GM12873 (cell line): ENCODE measurements around the gene SERPINE2.

Source experiments
- TF ChIP-seq, protein P1 (sequence below): IDR thresholded peaks from 2 replicates; pipeline ENCODE4 v1.5.1; 2012; ENCODE audit warnings: low read depth, mild to moderate bottlenecking, moderate library complexity, low read length, control low read depth; ENCODE audit not compliant: insufficient read depth; ENCODE audit errors: missing control alignments

SERPINE2 gene

DNA sequence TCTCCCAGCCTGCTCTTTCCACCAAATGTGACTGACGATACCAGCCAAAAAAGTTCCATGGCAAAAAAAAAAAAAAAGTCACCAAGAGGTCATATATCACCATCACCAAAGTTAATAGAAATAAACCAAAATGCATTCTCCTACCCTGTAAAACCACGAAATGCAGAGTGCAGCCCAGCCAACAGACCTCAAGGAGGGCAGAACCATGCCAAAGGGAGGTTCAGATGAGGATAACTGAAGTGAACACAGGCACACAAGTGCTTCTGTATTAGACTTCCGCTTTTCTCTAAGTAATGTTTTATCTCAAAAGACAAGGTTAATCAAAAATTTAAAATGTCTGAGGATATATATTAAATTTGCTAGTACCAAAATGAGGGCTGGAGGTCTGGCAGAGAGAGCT is 5.5 kb downstream of the SERPINE2 start:
- TF ChIP-seq, protein P1, sequence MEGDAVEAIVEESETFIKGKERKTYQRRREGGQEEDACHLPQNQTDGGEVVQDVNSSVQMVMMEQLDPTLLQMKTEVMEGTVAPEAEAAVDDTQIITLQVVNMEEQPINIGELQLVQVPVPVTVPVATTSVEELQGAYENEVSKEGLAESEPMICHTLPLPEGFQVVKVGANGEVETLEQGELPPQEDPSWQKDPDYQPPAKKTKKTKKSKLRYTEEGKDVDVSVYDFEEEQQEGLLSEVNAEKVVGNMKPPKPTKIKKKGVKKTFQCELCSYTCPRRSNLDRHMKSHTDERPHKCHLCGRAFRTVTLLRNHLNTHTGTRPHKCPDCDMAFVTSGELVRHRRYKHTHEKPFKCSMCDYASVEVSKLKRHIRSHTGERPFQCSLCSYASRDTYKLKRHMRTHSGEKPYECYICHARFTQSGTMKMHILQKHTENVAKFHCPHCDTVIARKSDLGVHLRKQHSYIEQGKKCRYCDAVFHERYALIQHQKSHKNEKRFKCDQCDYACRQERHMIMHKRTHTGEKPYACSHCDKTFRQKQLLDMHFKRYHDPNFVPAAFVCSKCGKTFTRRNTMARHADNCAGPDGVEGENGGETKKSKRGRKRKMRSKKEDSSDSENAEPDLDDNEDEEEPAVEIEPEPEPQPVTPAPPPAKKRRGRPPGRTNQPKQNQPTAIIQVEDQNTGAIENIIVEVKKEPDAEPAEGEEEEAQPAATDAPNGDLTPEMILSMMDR, result no peak

DNA sequence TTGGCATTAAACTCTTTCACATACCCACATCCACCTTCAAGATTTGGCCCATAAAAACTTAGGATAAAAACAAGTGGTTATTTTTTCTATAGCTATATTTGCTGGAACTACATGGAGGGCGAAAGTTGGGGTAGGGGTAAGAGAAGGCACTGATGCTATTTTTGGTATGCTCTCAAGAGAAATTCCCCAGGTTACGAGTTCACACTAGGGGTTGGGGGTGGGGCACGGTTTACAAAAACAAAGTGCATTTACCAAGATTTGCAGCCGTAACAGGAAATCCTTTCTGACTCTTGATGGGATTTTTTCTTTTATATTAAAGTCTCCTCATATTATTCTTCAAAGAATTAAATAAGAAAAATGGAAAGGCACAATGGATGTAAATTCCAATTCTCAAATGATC is 6.8 kb downstream of the SERPINE2 start:
- TF ChIP-seq, protein P1, result no peak

DNA sequence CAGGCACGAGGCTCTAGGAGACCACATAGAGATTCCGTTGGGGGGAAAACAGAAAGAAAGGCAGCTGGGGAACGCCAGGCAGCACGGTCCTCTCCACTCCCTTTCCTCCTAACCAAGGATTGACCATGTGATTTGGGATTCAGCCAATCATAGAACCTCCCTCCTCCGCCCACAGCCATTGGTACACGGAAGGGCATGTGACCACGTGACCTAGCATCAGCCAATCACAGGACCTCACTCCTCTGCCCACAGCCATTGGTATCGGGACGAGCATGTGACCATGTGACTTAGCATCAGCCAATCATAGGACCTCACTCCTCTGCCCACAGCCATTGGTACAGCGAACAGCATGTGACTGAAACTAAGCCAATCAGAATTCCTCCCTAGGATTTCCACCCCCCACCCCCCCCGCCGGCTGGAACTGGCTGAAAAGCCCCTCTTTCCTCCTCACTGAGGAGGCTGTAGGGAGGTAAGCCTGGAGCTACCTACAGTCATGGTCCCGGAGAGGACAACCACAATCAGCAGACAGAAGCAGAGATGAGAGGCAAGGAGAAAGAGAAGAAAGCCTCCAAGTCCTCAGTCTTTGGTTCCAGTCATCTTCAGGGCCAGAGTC is 7.6 kb downstream of the SERPINE2 start:
- TF ChIP-seq, protein P1, result no peak

DNA sequence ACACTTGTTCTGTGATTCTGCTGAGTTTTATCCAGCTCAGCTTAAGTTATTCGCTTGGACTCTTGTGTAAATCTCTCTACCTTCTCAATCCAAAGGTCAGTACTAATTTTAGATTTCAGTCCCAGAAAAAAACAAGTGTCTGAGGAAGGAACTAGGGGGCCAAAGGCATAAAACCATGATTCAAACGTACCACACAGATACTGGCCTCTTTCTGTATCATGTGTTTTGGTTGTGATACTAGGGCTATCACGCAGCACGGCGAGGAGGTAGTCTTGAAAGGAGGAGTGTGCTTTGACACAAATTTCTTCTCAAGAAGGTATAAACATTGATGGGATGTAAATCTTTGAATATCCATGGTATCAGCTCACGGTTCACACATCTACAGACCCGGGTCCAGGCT is 8.3 kb downstream of the SERPINE2 start:
- TF ChIP-seq, protein P1, result no peak

DNA sequence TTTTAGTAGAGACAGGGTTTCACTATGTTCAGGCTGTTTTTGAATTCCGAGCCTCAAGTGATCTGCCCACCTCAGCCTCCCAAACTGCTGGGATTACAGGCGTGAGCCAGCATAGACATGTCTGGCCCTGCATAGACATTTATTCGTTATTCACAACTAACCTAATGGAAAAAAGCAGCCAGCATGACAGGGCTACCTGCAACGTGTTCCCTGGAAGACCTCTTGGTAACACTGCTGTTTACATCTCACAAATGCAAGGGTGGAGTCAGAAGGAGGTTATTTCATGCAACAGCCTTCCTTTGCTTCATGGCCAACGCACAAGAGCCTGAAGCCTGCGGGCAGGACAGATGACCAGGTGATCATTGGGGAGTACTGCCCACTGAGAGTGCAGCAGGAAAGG is 9.2 kb downstream of the SERPINE2 start:
- TF ChIP-seq, protein P1, result no peak

DNA sequence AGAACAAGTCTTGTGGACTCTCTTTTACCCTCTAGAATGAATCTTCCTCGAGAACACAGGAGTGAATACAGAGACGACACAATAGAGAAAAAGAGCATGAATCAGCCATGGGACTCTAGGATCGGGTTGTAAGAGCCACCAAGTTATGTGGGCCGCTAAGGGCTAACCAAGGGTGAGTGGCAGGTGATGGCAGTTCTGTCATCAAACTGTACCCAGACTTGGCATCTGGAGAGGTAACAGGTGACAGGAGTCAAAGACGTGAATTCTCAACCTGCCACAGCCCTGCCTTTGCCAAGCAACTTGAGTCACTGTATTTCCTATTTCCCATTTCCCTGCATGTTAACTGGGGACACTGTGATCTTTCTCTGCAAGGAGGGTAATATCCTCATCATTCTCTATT is 11.2 kb downstream of the SERPINE2 start:
- TF ChIP-seq, protein P1, result no peak

DNA sequence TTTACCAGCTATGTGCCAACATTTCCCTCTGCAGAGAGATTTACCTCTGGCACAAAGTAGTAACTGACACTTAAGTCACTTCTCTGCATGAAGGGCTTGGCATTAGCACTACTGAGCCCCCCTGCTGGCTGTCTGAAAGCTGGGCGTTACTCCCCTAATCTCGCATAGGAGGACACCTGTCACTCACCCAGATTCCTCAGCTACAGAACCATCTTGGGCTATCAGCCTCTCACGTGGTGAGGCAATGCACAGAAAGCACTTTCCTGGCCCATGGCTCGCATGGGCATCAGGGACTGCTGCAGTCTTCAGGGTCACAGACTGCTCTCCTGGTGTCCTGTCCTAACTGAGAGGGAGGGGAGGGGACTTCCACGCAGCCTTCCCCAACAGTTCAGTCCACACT is 12.0 kb downstream of the SERPINE2 start:
- TF ChIP-seq, protein P1, result no peak
